ENCODE data around the gene SCARB1.

The SCARB1 gene

GRCh38 chr12:124823272-124823970 lies 40.2 kb downstream of the SCARB1 start:
- Mint-ChIP-seq H3K27ac (no peak overlapping the region), H3K27me3 (ENCODE audit: low read depth, poor library complexity) (peaks cover 4% of the 10 kb centered on the region), H3K4me3 (no peak overlapping the region), H3K4me1 (peaks cover 36% of the 10 kb centered on the region), H3K9me3 (no peaks in the 10 kb centered on the region), H3K36me3 (ENCODE audit: low read depth) (no peaks in the 10 kb centered on the region)
- no peak for TF ChIP-seq CTCF (IDR thresholded peaks at IDR 0.05)
- DNase-seq: no peak

- no peak for DNase-seq
- no peak for TF ChIP-seq CTCF (IDR thresholded peaks at IDR 0.05)
- Mint-ChIP-seq H3K9me3 (no peaks in the 10 kb centered on the region), H3K4me1 (peaks cover 25% of the 10 kb centered on the region), H3K4me3 (no peak overlapping the region), H3K27me3 (ENCODE audit: low read depth, poor library complexity) (peaks cover 4% of the 10 kb centered on the region), H3K27ac (no peak overlapping the region), H3K36me3 (ENCODE audit: low read depth) (no peaks in the 10 kb centered on the region)
Measured at GRCh38 chr12:124822218-124822617, 41.4 kb downstream of the SCARB1 start.

GRCh38 chr12:124821252-124822200 lies 42.1 kb downstream of the SCARB1 start:
- Mint-ChIP-seq H3K9me3 (no peaks in the 10 kb centered on the region), H3K27ac (no peak overlapping the region), H3K27me3 (ENCODE audit: low read depth, poor library complexity) (peaks cover 4% of the 10 kb centered on the region), H3K36me3 (ENCODE audit: low read depth) (no peaks in the 10 kb centered on the region), H3K4me3 (no peak overlapping the region), H3K4me1 (peaks cover 19% of the 10 kb centered on the region)
- no peak for DNase-seq
- no peak for TF ChIP-seq CTCF (IDR thresholded peaks at IDR 0.05)

- Mint-ChIP-seq H3K9me3 (no peaks in the 10 kb centered on the region), H3K4me1 (peaks cover 22% of the 10 kb centered on the region), H3K27ac (no peak overlapping the region), H3K4me3 (no peak overlapping the region), H3K27me3 (ENCODE audit: low read depth, poor library complexity) (no peaks in the 10 kb centered on the region), H3K36me3 (ENCODE audit: low read depth) (no peaks in the 10 kb centered on the region)
- no peak for DNase-seq
- TF ChIP-seq CTCF (IDR thresholded peaks at IDR 0.05): no peak
Measured at GRCh38 chr12:124820199-124820598, 43.5 kb downstream of the SCARB1 start.

- TF ChIP-seq CTCF (IDR thresholded peaks at IDR 0.05): no peak
- no peaks in the 10 kb centered on the region for H3K27me3 Mint-ChIP-seq (ENCODE audit: low read depth, poor library complexity)
- H3K36me3 Mint-ChIP-seq (ENCODE audit: low read depth): no peaks in the 10 kb centered on the region
- no peaks in the 10 kb centered on the region for H3K9me3 Mint-ChIP-seq
- H3K4me1 Mint-ChIP-seq: peaks cover 20% of the 10 kb centered on the region
- no peak for DNase-seq
- H3K4me3 Mint-ChIP-seq: no peak overlapping the region
- peak overlapping the region; percentile 19 for H3K27ac Mint-ChIP-seq
Measured at GRCh38 chr12:124819525-124819924, 44.1 kb downstream of the SCARB1 start.
